Spleen (tissue), 11 donors: ENCODE measurements around the gene MSANTD3. TPM values are rescaled to one million over a fixed set of nuclear protein-coding genes. Genes with fewer than 3 reads are reported as not detected.

ENCODE experiments used
- DNase-seq: peaks from one replicate; pipeline ENCODE4 v3.0.0-alpha.2; 2020
- H3K27ac ChIP-seq, 8 donors: fragments of 200-600 bp; sonication (generic) in 7 of 8; 1 replicate in 4 of 8; 2 replicates in 4 of 8; pipeline versions ENCODE4 v1.5.0 to v1.8.0; 2016 to 2021; ENCODE audit warnings: inconsistent platforms in 4 of 8, mild to moderate bottlenecking in 4 of 8, moderate library complexity in 1 of 8
- H3K27me3 ChIP-seq, 7 donors: fragments of 200-600 bp; sonication (generic) in 6 of 7; replicated peaks in 1 of 7; 1 replicate in 4 of 7; 2 replicates in 3 of 7; pipeline versions ENCODE4 v1.5.0 to v1.8.0; 2016 to 2021; ENCODE audit warnings: inconsistent platforms in 3 of 7, mild to moderate bottlenecking in 1 of 7
- H3K36me3 ChIP-seq, 6 donors: fragments of 200-600 bp; sonication (generic) in 5 of 6; 1 replicate in 4 of 6; 2 replicates in 2 of 6; pipeline versions ENCODE4 v1.5.0 to v1.8.0; 2016 to 2021; ENCODE audit warnings: inconsistent platforms in 2 of 6
- H3K4me1 ChIP-seq, 6 donors: fragments of 200-600 bp; sonication (generic) in 5 of 6; 1 replicate in 3 of 6; 2 replicates in 3 of 6; pipeline versions ENCODE4 v1.5.0 to v1.8.0; 2016 to 2021; ENCODE audit warnings: inconsistent platforms in 3 of 6
- H3K4me3 ChIP-seq, 8 donors: fragments of 200-600 bp; sonication (generic) in 7 of 8; 1 replicate in 4 of 8; 2 replicates in 4 of 8; pipeline versions ENCODE4 v1.5.0 to v1.8.0; 2016 to 2021; ENCODE audit warnings: inconsistent platforms in 4 of 8, mild to moderate bottlenecking in 4 of 8, moderate library complexity in 2 of 8
- H3K9me3 ChIP-seq, 8 donors: fragments of 200-600 bp; sonication (generic) in 7 of 8; 1 replicate in 4 of 8; 2 replicates in 4 of 8; pipeline versions ENCODE4 v1.5.0 to v1.8.0; 2016 to 2021; ENCODE audit warnings: inconsistent platforms in 4 of 8
- CTCF ChIP-seq, 11 experiments: fragments of 200-600 bp in 7 of 11; fragments of 450-650 bp in 4 of 11; sonication (generic) in 4 of 11; IDR thresholded peaks in 8 of 11; conservative IDR thresholded peaks in 3 of 11; 1 replicate in 7 of 11; 2 replicates in 4 of 11; pipeline versions ENCODE4 v1.4.0 to v1.8.0; 2016 to 2021; ENCODE audit warnings: antibody characterized with exemption in 11 of 11, inconsistent platforms in 4 of 11, mild to moderate bottlenecking in 1 of 11
- POLR2A ChIP-seq, 3 donors: fragments of 450-650 bp; IDR thresholded peaks; one replicate each; pipeline ENCODE4 v1.5.1; 2017; ENCODE audit warnings: antibody characterized with exemption in 3 of 3, mild to moderate bottlenecking in 1 of 3
- POLR2AphosphoS5 ChIP-seq, 3 donors: sonication (generic); formaldehyde crosslinking; IDR thresholded peaks; one replicate each; pipeline ENCODE4 v1.5.1; 2017; ENCODE audit warnings: antibody characterized with exemption in 3 of 3
- WGBS, 5 donors: extraction: QIAGEN DNeasy Blood & Tissue Kit in 3 of 5; methylation state at CpG; one replicate each; pipeline versions ENCODE4 v1.1.5 to v1.1.7; 2013 to 2018; 5-methylcytosine and 5-hydroxymethylcytosine counted together
- intact Hi-C: fragments of 100-400 bp; cut with DNase I; formaldehyde crosslinking; loops from one replicate; pipeline ENCODE4 v1.15.0; 2023; ENCODE audit warnings: low total_unique reads
- polyA plus RNA-seq, 3 donors: library from polyadenylated mRNA; stranded (reverse); fragments of 200-250 nt; gene quantifications; one replicate each; pipeline ENCODE4 v1.2.1, GENCODE V29; 2013
- total RNA-seq, 7 donors: library from RNA; depleted of rRNA in 3 of 7; stranded (reverse); fragments of >200 nt in 3 of 7; fragmentation: NEBNext Ultra II Directional in 4 of 7; extraction: Animal tissue kit (Norgen Biotek cat#: 25700) in 4 of 7; gene quantifications; one replicate each; pipeline versions ENCODE4 v1.1.0 to v1.2.1, GENCODE V29; 2016 to 2021
- donor health status: healthy with polysubstance abuse.
- donor health status: DM: no; HTN: no; CAD: no; lungs with moderate emphysema.
- donor health status: DM: no; HTN: no; CAD: no.
- donor health status: Bipolar disorder and iron deficiency.
- donor health status: healthy.
- donor health status: DM: no; HTN: no; CAD: no.
- donor health status: DM: yes; HTN: yes; CAD: no.

MSANTD3 gene
- total and polyA plus RNA-seq, 10 donors = 7.4 to 20.8 (median 11.8) TPM

DNA sequence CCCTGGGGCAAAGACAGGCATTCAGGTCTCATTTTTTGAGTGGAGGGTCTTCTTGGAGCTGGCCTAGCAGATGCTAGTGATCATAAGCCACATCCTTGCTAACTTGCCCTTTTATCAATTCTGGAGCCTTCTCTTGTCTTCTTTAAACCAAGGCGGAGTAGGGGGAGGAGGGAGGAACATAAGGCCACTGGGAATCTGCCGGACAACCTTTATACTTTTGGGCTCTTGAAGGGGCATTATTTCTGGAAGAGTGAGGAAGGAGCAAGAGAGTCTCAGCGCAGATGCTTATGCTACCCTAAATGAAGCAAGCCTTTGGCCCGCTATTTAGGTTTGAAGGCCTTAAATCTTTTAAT lies 48.0 kb downstream of the MSANTD3 start:
- no peak for TF ChIP-seq CTCF (IDR thresholded peaks at IDR 0.05 in 8 of 11, conservative IDR thresholded peaks at IDR 0.05 in 3 of 11)
- TF ChIP-seq POLR2A (IDR thresholded peaks at IDR 0.05) = no peak
- no peak for TF ChIP-seq POLR2AphosphoS5 (IDR thresholded peaks at IDR 0.05)
- intact Hi-C loops = no loop called here
- H3K27me3 ChIP-seq = peaks cover 0 to 43% (median 23%) of the 10 kb centered on the region in 7 donors
- H3K4me3 ChIP-seq = no peak overlapping the region
- no peak overlapping the region for H3K27ac ChIP-seq
- DNase-seq = no peak
- no peaks in the 10 kb centered on the region for H3K36me3 ChIP-seq
- peaks cover 0 to 20% (median 14%) of the 10 kb centered on the region in 6 donors for H3K4me1 ChIP-seq
- H3K9me3 ChIP-seq = peaks cover 0 to 6% (median 0%) of the 10 kb centered on the region in 8 donors
- 93 to 97% (median 96%) methylated on average over 4 of the region's 4 CpGs for WGBS, 5 donors

- H3K36me3 ChIP-seq = no peaks in the 10 kb centered on the region
- no peak for DNase-seq
- no peak overlapping the region for H3K4me3 ChIP-seq
- H3K27ac ChIP-seq = no peak overlapping the region
- intact Hi-C loops = no loop called here
- peaks cover 0 to 20% (median 14%) of the 10 kb centered on the region in 6 donors for H3K4me1 ChIP-seq
- H3K9me3 ChIP-seq = peaks cover 0 to 7% (median 0%) of the 10 kb centered on the region in 8 donors
- peaks cover 0 to 30% (median 23%) of the 10 kb centered on the region in 7 donors for H3K27me3 ChIP-seq
- WGBS, 5 donors = 90 to 96% (median 93%) methylated on average over 4 of the region's 4 CpGs
- TF ChIP-seq CTCF (IDR thresholded peaks at IDR 0.05 in 8 of 11, conservative IDR thresholded peaks at IDR 0.05 in 3 of 11) = no peak
- no peak for TF ChIP-seq POLR2A (IDR thresholded peaks at IDR 0.05)
- TF ChIP-seq POLR2AphosphoS5 (IDR thresholded peaks at IDR 0.05) = no peak
Observed at GRCh38 chr9:100477241-100477640, 50.3 kb downstream of the MSANTD3 start.

GRCh38 chr9:100478192-100478591 lies 51.2 kb downstream of the MSANTD3 start:
- H3K36me3 ChIP-seq = no peaks in the 10 kb centered on the region
- H3K27me3 ChIP-seq = peaks cover 0 to 21% (median 16%) of the 10 kb centered on the region in 7 donors
- DNase-seq = no peak
- intact Hi-C loops = no loop called here
- no peak overlapping the region for H3K27ac ChIP-seq
- TF ChIP-seq POLR2AphosphoS5 (IDR thresholded peaks at IDR 0.05) (no peak), CTCF (IDR thresholded peaks at IDR 0.05 in 8 of 11, conservative IDR thresholded peaks at IDR 0.05 in 3 of 11) (no peak), POLR2A (IDR thresholded peaks at IDR 0.05) (no peak)
- no peak overlapping the region for H3K4me3 ChIP-seq
- 89 to 94% (median 90%) methylated on average over 6 of the region's 6 CpGs for WGBS, 5 donors
- H3K9me3 ChIP-seq = peaks cover 0 to 7% (median 0%) of the 10 kb centered on the region in 8 donors
- H3K4me1 ChIP-seq = peaks cover 0 to 14% (median 11%) of the 10 kb centered on the region in 6 donors

DNA sequence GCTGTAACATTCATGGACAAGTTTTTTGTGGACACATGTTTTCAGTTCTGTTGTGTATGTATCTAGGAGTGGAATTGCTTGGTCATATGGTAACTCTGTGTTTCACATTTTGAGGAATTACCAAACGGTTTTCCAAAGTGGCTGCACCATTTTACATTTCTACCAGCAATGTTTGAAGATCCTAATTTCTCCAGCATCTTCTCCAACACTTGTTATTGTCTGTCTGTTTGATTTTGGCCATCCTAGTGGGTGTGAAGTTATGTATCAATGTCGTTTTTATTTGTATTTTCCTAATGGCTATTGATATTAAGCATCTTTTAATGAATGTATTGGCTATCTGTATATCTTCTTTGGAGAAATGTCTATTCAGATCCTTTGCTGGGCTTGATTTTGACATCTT lies 52.9 kb downstream of the MSANTD3 start:
- H3K4me3 ChIP-seq = no peak overlapping the region
- intact Hi-C loops = no loop called here
- WGBS, 5 donors = 71 to 87% (median 79%) methylated on average over 2 of the region's 2 CpGs
- peaks cover 0 to 7% (median 0%) of the 10 kb centered on the region in 8 donors for H3K9me3 ChIP-seq
- peaks cover 0 to 4% (median under 1%) of the 10 kb centered on the region in 7 donors for H3K27me3 ChIP-seq
- no peak for TF ChIP-seq POLR2AphosphoS5 (IDR thresholded peaks at IDR 0.05)
- TF ChIP-seq POLR2A (IDR thresholded peaks at IDR 0.05) = no peak
- TF ChIP-seq CTCF (IDR thresholded peaks at IDR 0.05 in 8 of 11, conservative IDR thresholded peaks at IDR 0.05 in 3 of 11) = no peak
- H3K27ac ChIP-seq = no peak overlapping the region
- no peaks in the 10 kb centered on the region for H3K4me1 ChIP-seq
- no peak for DNase-seq
- H3K36me3 ChIP-seq = no peaks in the 10 kb centered on the region
